ENCODE results near the gene IMPACT. TPM values are rescaled to one million over a fixed set of nuclear protein-coding genes. Genes with fewer than 3 reads are reported as not detected.
A peak's percentile ranks its signal among the peaks of the same experiment; 100 is the strongest.

The IMPACT gene
- total RNA-seq, 1 donor: 35.4 TPM

GRCh38 chr18:24436939-24437338 is 10.5 kb downstream of the IMPACT start:
- DNase-seq (ENCODE audit: low read depth): no peak
- TF ChIP-seq CTCF (IDR thresholded peaks at IDR 0.05; ENCODE audit: insufficient read depth, low read depth, low read length): no peak
- H3K4me3 ChIP-seq (ENCODE audit: low read depth, low read length): no peak overlapping the region

- DNase-seq (ENCODE audit: low read depth): no peak
- no peak for TF ChIP-seq CTCF (IDR thresholded peaks at IDR 0.05; ENCODE audit: insufficient read depth, low read depth, low read length)
- H3K4me3 ChIP-seq (ENCODE audit: low read depth, low read length): no peak overlapping the region
These were observed 17.4 kb downstream of the IMPACT start for GRCh38 chr18:24443870-24444269.

GRCh38 chr18:24446453-24446852 is 20.0 kb downstream of the IMPACT start:
- H3K4me3 ChIP-seq (ENCODE audit: low read depth, low read length): no peak overlapping the region
- no peak for TF ChIP-seq CTCF (IDR thresholded peaks at IDR 0.05; ENCODE audit: insufficient read depth, low read depth, low read length)
- DNase-seq (ENCODE audit: low read depth): no peak

GRCh38 chr18:24446953-24447538 is 20.6 kb downstream of the IMPACT start:
- TF ChIP-seq CTCF (IDR thresholded peaks at IDR 0.05; ENCODE audit: insufficient read depth, low read depth, low read length): peak; percentile 16
- H3K4me3 ChIP-seq (ENCODE audit: low read depth, low read length): no peak overlapping the region
- no peak for DNase-seq (ENCODE audit: low read depth)

GRCh38 chr18:24447961-24448360 is 21.5 kb downstream of the IMPACT start:
- no peak overlapping the region for H3K4me3 ChIP-seq (ENCODE audit: low read depth, low read length)
- TF ChIP-seq CTCF (IDR thresholded peaks at IDR 0.05; ENCODE audit: insufficient read depth, low read depth, low read length): no peak
- DNase-seq (ENCODE audit: low read depth): no peak

- H3K4me3 ChIP-seq (ENCODE audit: low read depth, low read length): no peak overlapping the region
- no peak for TF ChIP-seq CTCF (IDR thresholded peaks at IDR 0.05; ENCODE audit: insufficient read depth, low read depth, low read length)
- DNase-seq (ENCODE audit: low read depth): no peak
These were observed 30.1 kb downstream of the IMPACT start for GRCh38 chr18:24456549-24456948.

- no peak for TF ChIP-seq CTCF (IDR thresholded peaks at IDR 0.05; ENCODE audit: insufficient read depth, low read depth, low read length)
- H3K4me3 ChIP-seq (ENCODE audit: low read depth, low read length): no peak overlapping the region
- no peak for DNase-seq (ENCODE audit: low read depth)
These were observed 33.3 kb downstream of the IMPACT start for GRCh38 chr18:24459772-24460171.
